PFSK-1 (cell line): ENCODE data around the gene TTBK1.

Experiments used
- FOXP2 ChIP-seq: optimal IDR thresholded peaks from 2 replicates; pipeline ENCODE3; 2011; ENCODE audit warnings: borderline replicate concordance, control low read depth, inconsistent platforms; ENCODE audit not compliant: insufficient read depth; ENCODE audit errors: extremely low read length, extremely low read depth
- POLR2AphosphoS5 ChIP-seq: IDR thresholded peaks from 2 replicates; pipeline ENCODE4 v1.6.1; 2012; ENCODE audit warnings: low read depth, mild to moderate bottlenecking, control low read depth, low read length, moderate library complexity
- SIN3A ChIP-seq: IDR thresholded peaks from 2 replicates; pipeline ENCODE4 v1.6.1; 2012; ENCODE audit warnings: mild to moderate bottlenecking, low read length, moderate library complexity, borderline replicate concordance; ENCODE audit not compliant: insufficient read depth
- TAF1 ChIP-seq: IDR thresholded peaks from 2 replicates; pipeline ENCODE4 v1.6.1; 2012; ENCODE audit warnings: low read length, control low read depth, borderline replicate concordance; ENCODE audit not compliant: insufficient read depth
- TF ChIP-seq, protein P1 (sequence below), 2 experiments: IDR thresholded peaks; 2 replicates each; pipeline versions ENCODE4 v1.6.1 to v1.8.0; 2011 to 2012; ENCODE audit warnings: low read depth in 2 of 2, low read length in 2 of 2, control low read depth in 1 of 2, inconsistent platforms in 1 of 2, mild to moderate bottlenecking in 1 of 2, moderate library complexity in 1 of 2; ENCODE audit not compliant: insufficient read depth in 1 of 2

TTBK1 gene

DNA sequence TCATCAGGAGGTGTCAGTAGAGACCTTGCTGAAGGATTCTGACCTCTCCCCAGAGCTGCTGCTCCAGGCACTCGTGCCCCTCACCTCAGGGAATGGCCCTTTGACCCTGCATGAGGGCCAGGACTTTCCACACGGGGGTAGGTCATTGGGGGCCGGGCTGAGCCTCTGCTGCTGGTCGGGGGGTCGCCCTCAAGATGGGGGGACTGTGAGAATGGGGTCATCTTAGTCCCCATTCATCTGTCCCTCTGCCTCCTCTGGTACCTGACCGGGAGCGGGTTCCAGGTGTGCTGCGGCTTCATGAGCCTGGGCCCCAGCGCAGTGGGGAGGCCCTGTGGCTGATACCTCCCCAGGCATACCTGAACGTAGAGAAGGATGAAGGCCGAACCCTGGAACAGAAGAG is 29.9 kb upstream of the TTBK1 start:
- TF ChIP-seq POLR2AphosphoS5 = no peak
- no peak for TF ChIP-seq FOXP2
- no peak for TF ChIP-seq TAF1
- TF ChIP-seq SIN3A = no peak
- TF ChIP-seq, protein P1, sequence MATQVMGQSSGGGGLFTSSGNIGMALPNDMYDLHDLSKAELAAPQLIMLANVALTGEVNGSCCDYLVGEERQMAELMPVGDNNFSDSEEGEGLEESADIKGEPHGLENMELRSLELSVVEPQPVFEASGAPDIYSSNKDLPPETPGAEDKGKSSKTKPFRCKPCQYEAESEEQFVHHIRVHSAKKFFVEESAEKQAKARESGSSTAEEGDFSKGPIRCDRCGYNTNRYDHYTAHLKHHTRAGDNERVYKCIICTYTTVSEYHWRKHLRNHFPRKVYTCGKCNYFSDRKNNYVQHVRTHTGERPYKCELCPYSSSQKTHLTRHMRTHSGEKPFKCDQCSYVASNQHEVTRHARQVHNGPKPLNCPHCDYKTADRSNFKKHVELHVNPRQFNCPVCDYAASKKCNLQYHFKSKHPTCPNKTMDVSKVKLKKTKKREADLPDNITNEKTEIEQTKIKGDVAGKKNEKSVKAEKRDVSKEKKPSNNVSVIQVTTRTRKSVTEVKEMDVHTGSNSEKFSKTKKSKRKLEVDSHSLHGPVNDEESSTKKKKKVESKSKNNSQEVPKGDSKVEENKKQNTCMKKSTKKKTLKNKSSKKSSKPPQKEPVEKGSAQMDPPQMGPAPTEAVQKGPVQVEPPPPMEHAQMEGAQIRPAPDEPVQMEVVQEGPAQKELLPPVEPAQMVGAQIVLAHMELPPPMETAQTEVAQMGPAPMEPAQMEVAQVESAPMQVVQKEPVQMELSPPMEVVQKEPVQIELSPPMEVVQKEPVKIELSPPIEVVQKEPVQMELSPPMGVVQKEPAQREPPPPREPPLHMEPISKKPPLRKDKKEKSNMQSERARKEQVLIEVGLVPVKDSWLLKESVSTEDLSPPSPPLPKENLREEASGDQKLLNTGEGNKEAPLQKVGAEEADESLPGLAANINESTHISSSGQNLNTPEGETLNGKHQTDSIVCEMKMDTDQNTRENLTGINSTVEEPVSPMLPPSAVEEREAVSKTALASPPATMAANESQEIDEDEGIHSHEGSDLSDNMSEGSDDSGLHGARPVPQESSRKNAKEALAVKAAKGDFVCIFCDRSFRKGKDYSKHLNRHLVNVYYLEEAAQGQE (IDR thresholded peaks at IDR 0.05; ENCODE audit: insufficient read depth in 1 of 2, low read depth in 2 of 2, low read length in 2 of 2) = no peak

DNA sequence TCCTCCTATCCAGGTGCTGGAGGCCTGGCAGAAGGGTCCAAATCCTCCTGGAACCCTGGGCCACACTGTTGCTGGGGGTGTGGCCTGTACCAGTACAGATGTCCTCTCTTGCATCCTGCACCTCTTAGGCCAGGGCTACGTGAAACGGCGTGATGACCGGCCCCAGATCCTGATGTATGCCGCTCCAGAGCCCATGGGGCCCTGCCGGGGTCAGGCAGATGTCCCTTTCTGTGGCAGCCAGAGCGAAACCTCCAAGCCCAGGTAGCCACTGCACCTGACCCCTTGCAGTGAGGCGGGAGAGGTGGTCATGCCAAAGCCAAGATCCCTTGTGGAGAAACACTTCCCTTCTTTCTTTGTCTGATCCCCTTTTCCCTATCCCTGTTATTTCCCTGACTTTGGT is 28.2 kb upstream of the TTBK1 start:
- TF ChIP-seq POLR2AphosphoS5 (no peak), TAF1 (no peak), FOXP2 (no peak)
- TF ChIP-seq, protein P1 (IDR thresholded peaks at IDR 0.05; ENCODE audit: insufficient read depth in 1 of 2, low read depth in 2 of 2, low read length in 2 of 2) = no peak

DNA sequence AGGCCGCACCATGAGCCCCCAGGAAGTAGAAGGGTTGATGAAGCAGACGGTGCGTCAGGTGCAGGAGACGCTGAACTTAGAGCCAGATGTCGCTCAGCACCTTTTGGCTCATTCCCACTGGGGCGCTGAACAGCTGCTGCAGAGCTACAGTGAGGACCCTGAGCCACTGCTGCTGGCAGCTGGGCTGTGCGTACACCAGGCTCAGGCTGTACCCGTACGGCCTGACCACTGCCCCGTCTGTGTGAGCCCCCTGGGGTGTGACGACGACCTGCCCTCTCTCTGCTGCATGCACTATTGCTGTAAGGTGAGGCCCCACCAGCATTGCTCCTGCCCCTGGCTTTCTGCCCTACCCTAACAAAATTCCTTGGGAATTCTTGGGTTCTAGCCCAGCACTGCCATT is 27.1 kb upstream of the TTBK1 start:
- TF ChIP-seq, protein P1 (IDR thresholded peaks at IDR 0.05; ENCODE audit: insufficient read depth in 1 of 2, low read depth in 2 of 2, low read length in 2 of 2) = no peak
- TF ChIP-seq SIN3A (no peak), TAF1 (no peak), FOXP2 (no peak), POLR2AphosphoS5 (no peak)

DNA sequence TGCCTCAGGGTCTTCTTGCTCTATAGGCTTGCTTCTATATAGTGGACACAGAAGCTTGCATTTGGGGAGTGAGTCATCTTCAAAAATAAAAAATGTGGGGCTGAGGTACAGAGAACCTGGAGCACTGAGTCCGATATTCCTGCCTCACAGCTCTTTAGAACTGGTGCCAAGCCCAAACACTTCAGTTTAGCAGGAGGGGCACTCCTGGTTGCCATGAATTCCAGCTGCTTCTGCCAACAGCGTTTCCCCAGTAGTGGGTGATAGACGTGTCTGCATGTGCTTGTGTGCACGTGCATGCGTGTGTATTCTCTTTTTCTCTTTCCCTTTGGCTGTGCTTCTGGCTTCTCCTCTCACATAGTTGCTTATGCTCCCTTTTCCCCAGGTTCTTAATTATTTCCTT is 25.9 kb upstream of the TTBK1 start:
- TF ChIP-seq TAF1 = no peak
- TF ChIP-seq FOXP2 = no peak
- TF ChIP-seq, protein P1 (IDR thresholded peaks at IDR 0.05; ENCODE audit: insufficient read depth in 1 of 2, low read depth in 2 of 2, low read length in 2 of 2) = no peak
- no peak for TF ChIP-seq POLR2AphosphoS5
- no peak for TF ChIP-seq SIN3A

DNA sequence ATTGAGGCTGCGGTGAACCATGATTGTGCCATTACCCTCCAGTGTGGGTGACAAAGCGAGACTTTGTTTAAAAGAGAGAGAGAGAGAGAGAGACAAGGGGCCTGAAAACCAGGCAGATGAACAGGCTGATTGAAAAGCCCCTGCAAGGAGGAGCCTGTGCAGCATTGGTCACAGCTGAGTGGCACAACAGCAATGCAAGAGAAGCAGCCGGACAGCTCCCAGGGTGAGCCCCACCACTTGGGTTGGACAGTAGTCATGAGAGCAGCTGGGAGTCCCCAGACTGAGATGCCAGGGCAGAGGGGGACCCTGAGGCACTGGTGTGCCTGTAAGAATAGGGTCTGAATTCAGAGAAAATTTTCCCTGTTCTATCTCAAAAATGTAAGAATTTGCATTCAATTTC is 24.2 kb upstream of the TTBK1 start:
- TF ChIP-seq SIN3A = no peak
- TF ChIP-seq FOXP2 = no peak
- TF ChIP-seq POLR2AphosphoS5 = no peak
- TF ChIP-seq, protein P1 (IDR thresholded peaks at IDR 0.05; ENCODE audit: insufficient read depth in 1 of 2, low read depth in 2 of 2, low read length in 2 of 2) = 0 out of 4 replicates have a peak, but pooled peaks of 1 of the 2 experiments have one; percentile 20
- TF ChIP-seq TAF1 = no peak
